Tibial artery (tissue), 4 donors: ENCODE measurements around the gene NOP16.

Experiments used
- DNase-seq, 2 donors: peaks; one replicate each; pipeline ENCODE4 v3.0.0-alpha.2; 2019
- H3K27ac ChIP-seq, 2 donors: fragments of 200-600 bp; sonication (generic) in 1 of 2; 1 replicate in 1 of 2; 2 replicates in 1 of 2; pipeline ENCODE4 v1.5.1; 2018 to 2019; ENCODE audit warnings: mild to moderate bottlenecking in 1 of 2
- H3K27me3 ChIP-seq, 2 donors: fragments of 200-600 bp; sonication (generic) in 1 of 2; one replicate each; pipeline versions ENCODE4 v1.5.1 to v1.6.0; 2016 to 2019
- H3K36me3 ChIP-seq, 3 donors: fragments of 200-600 bp; sonication (generic) in 2 of 3; one replicate each; pipeline ENCODE4 v1.5.1; 2016 to 2019; ENCODE audit warnings: mild to moderate bottlenecking in 2 of 3
- H3K4me1 ChIP-seq, 4 donors: fragments of 200-600 bp; sonication (generic) in 2 of 4; 1 replicate in 3 of 4; 2 replicates in 1 of 4; pipeline ENCODE4 v1.5.1; 2016 to 2019
- H3K4me3 ChIP-seq, 2 donors: fragments of 200-600 bp; sonication (generic) in 1 of 2; 1 replicate in 1 of 2; 2 replicates in 1 of 2; pipeline ENCODE4 v1.5.1; 2018 to 2019; ENCODE audit warnings: mild to moderate bottlenecking in 2 of 2
- H3K9me3 ChIP-seq, 3 donors: fragments of 200-600 bp; sonication (generic) in 1 of 3; one replicate each; pipeline ENCODE4 v1.5.1; 2016 to 2019
- CTCF ChIP-seq, 2 experiments: fragments of 200-600 bp in 1 of 2; fragments of 450-650 bp in 1 of 2; IDR thresholded peaks; one replicate each; pipeline ENCODE4 v1.5.1; 2017 to 2019; ENCODE audit warnings: antibody characterized with exemption in 2 of 2, mild to moderate bottlenecking in 1 of 2, moderate library complexity in 1 of 2
- intact Hi-C: fragments of 100-400 bp; cut with DNase I; formaldehyde crosslinking; loops from one replicate; pipeline ENCODE4 v1.15.0; 2023; ENCODE audit warnings: low total_unique reads

Gene NOP16

GRCh38 chr5:176360894-176361436 is 27.4 kb downstream of the NOP16 start:
- TF ChIP-seq CTCF (IDR thresholded peaks at IDR 0.05), result no peak
- no peaks in the 10 kb centered on the region for H3K27me3 ChIP-seq
- no peaks in the 10 kb centered on the region for H3K9me3 ChIP-seq
- no peak for DNase-seq
- H3K27ac ChIP-seq, result peak overlapping the region; percentile 79 to 85
- H3K4me3 ChIP-seq, result peak overlapping the region; percentile 84 to 90
- peaks cover 4 to 19% (median 6%) of the 10 kb centered on the region in 3 donors for H3K36me3 ChIP-seq
- intact Hi-C loops, result no loop called here
- peaks cover 0 to 26% (median 10%) of the 10 kb centered on the region in 4 donors for H3K4me1 ChIP-seq

GRCh38 chr5:176359658-176360057 is 28.7 kb downstream of the NOP16 start:
- Histone ChIP-seq H3K27ac (no peak overlapping the region), H3K4me1 (peaks cover 0 to 20% (median 6%) of the 10 kb centered on the region in 4 donors), H3K9me3 (no peaks in the 10 kb centered on the region), H3K4me3 (no peak overlapping the region), H3K27me3 (no peaks in the 10 kb centered on the region), H3K36me3 (peaks cover 9 to 23% (median 19%) of the 10 kb centered on the region in 3 donors)
- peak in 1 of 2 donors; percentile 3 for DNase-seq
- intact Hi-C loops, result no loop called here
- TF ChIP-seq CTCF (IDR thresholded peaks at IDR 0.05), result no peak

GRCh38 chr5:176356179-176356566 is 32.2 kb downstream of the NOP16 start:
- TF ChIP-seq CTCF (IDR thresholded peaks at IDR 0.05), result no peak
- DNase-seq, result no peak
- H3K27me3 ChIP-seq, result no peaks in the 10 kb centered on the region
- peaks cover 16 to 54% (median 52%) of the 10 kb centered on the region in 3 donors for H3K36me3 ChIP-seq
- no peak overlapping the region for H3K27ac ChIP-seq
- intact Hi-C loops, result no loop called here
- H3K9me3 ChIP-seq, result no peaks in the 10 kb centered on the region
- no peak overlapping the region for H3K4me3 ChIP-seq
- peaks cover 0 to 17% (median 5%) of the 10 kb centered on the region in 4 donors for H3K4me1 ChIP-seq

GRCh38 chr5:176355400-176356178 is 32.8 kb downstream of the NOP16 start:
- TF ChIP-seq CTCF (IDR thresholded peaks at IDR 0.05), result no peak
- H3K36me3 ChIP-seq, result peaks cover 21 to 60% (median 58%) of the 10 kb centered on the region in 3 donors

GRCh38 chr5:176353533-176353932 is 34.9 kb downstream of the NOP16 start:
- intact Hi-C loops, result no loop called here
- TF ChIP-seq CTCF (IDR thresholded peaks at IDR 0.05), result no peak
- DNase-seq, result no peak
- no peak overlapping the region for H3K4me3 ChIP-seq
- peaks cover 34 to 81% (median 75%) of the 10 kb centered on the region in 3 donors for H3K36me3 ChIP-seq
- no peaks in the 10 kb centered on the region for H3K27me3 ChIP-seq
- no peaks in the 10 kb centered on the region for H3K4me1 ChIP-seq
- H3K9me3 ChIP-seq, result no peaks in the 10 kb centered on the region
- no peak overlapping the region for H3K27ac ChIP-seq

More at GRCh38 chr5:176355400-176356178, 32.8 kb downstream of the NOP16 start:
- DNase-seq, result no peak
- no peak overlapping the region for H3K4me3 ChIP-seq
- peaks cover 0 to 12% (median 5%) of the 10 kb centered on the region in 4 donors for H3K4me1 ChIP-seq
- H3K27ac ChIP-seq, result no peak overlapping the region
- intact Hi-C loops, result no loop called here
- no peaks in the 10 kb centered on the region for H3K27me3 ChIP-seq
- no peaks in the 10 kb centered on the region for H3K9me3 ChIP-seq
